GM20000 (cell line): ENCODE results near the gene SHOC2.

Source experiments
- DNase-seq: peaks from one replicate; pipeline ENCODE4 v3.0.0; 2012; ENCODE audit warnings: low spot score
- TF ChIP-seq, protein P1 (sequence below): IDR thresholded peaks from 2 replicates; pipeline ENCODE4 v1.5.1; 2012; ENCODE audit warnings: mild to moderate bottlenecking, control low read depth; ENCODE audit errors: extremely low read depth, missing control alignments

The SHOC2 gene

DNA sequence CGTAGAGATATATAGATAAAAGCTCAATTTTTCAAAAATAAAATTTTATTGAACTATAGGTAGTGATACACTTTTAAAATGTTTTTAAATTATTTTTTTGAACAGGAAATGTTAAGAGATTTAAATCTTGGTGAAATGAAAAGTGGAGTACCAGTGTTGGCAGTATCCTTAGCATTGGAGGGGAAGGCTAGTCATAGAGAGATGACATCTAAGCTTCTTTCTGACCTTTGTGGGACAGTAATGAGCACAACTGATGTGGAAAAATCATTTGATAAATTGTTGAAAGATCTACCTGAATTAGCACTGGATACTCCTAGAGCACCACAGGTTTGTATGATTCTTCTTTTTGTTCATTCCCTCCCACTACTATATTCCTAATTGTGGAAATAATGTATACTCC lies 31.8 kb upstream of the SHOC2 start:
- TF ChIP-seq, protein P1, sequence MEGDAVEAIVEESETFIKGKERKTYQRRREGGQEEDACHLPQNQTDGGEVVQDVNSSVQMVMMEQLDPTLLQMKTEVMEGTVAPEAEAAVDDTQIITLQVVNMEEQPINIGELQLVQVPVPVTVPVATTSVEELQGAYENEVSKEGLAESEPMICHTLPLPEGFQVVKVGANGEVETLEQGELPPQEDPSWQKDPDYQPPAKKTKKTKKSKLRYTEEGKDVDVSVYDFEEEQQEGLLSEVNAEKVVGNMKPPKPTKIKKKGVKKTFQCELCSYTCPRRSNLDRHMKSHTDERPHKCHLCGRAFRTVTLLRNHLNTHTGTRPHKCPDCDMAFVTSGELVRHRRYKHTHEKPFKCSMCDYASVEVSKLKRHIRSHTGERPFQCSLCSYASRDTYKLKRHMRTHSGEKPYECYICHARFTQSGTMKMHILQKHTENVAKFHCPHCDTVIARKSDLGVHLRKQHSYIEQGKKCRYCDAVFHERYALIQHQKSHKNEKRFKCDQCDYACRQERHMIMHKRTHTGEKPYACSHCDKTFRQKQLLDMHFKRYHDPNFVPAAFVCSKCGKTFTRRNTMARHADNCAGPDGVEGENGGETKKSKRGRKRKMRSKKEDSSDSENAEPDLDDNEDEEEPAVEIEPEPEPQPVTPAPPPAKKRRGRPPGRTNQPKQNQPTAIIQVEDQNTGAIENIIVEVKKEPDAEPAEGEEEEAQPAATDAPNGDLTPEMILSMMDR: no peak

DNA sequence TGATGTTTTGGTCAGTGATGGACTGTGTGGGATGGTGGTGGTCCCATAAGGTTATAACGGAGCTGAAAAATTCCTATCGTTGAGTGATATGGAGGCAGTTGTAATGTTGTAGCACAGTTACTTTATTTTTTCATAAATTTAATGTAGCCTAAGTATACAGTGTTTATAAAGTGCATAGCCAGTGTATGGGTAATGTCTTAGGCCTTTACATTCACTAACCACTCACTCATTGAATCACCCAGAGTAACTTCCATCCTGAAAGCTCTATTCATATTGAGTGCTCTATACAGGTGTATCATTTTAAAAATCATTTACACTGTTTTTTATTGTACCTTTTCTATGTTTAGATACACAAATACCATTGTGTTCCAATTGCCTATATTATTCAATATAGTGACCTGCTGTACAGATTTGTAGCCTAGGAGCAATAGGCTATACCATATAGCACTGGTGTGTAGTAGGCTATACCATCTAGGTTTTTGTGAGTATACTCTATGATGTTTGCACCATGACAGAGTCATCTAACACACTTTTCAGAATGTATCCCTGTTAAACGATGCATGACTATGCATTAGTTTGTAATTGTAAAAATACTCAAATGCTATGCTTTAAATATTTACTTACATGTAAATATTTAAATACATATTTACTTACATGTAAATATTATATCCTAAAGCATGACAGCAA lies 26.7 kb upstream of the SHOC2 start:
- DNase-seq: no peak
- TF ChIP-seq, protein P1: no peak

More for the DNA sequence above, 31.8 kb upstream of the SHOC2 start:
- no peak for DNase-seq

DNA sequence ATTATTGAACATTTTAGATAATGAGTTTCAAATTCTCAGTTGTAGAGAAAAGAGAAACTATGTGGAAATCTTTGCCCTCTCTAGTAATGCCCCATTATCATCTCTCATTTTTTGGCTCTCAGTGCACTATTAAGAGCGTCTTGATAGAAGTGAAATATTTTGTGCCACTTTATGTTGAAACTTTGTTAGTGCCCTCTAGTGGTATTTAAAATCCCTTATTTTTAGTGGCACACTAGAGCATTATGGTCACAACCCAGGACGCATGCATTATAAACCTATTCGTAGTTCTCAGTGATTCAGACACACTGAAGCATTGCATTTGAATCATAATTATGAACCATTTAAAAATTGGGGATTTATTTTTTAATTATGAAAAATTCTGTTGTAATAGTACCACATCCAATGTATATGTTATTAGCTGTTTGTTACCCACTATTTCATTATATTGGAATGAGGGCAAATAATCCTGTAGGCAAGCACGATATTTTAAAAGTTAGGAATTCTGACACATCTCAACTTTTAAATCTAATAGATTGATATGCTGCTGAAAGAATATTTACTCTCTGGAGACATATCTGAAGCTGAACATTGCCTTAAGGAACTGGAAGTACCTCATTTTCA lies 25.7 kb upstream of the SHOC2 start:
- DNase-seq: peak; percentile 29
- TF ChIP-seq, protein P1: no peak

DNA sequence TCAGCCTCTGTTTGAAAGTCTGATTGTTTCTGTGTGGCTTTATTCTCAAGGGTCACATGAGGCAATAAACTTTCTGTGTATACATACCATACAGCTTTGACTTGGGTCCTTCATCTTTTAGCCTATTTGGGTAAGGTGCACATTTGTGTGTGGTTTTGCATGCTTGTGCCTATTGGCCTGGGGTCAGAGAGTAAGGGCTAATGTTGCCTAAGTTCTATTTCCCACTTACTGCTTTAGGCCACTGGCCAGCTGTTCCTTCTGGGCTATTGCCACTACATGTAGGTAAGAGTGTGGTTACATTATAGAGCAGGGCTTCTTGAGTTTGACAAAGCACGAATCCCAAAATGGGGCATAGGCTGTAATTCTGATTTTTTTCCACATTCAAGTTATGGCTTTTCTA lies 22.2 kb upstream of the SHOC2 start:
- DNase-seq: no peak
- TF ChIP-seq, protein P1: no peak

DNA sequence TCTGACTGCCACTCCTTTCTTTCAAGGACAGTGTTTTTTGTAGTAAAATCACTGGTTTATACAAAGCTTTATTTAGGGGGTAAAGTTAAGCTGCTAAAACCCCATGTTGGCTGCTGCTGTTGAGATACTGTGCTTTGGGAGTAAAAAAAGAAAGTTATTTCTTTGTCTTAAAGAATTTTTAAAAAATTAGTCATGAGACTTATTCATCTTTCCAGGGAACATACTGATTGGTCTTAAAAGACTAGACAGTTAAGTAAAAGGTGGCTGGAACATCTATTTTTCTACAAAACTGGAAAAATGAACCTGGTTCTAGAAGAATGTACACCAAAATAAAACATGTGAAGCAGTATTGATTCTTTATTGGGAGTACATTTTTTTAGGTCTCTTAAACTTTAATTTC lies 21.0 kb upstream of the SHOC2 start:
- TF ChIP-seq, protein P1: no peak
- DNase-seq: no peak

DNA sequence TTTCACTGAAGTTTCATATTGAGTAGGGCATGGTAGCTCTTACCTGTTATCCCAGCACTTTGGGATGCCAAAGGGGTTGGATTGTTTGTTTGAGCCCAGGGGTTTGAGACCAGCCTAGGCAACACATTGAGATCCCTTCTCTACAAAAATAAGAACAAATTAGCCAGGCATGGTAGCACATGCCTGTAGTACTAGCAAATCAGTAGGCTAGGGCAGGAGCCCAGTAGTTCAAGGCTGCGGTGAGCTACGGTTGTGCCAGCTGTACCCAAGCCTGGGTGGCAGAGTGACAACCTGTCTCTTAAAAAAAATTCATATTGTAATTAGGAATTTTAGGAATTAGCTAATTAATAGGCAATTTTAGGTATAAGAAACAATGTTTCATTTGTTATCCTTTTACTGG lies 18.4 kb upstream of the SHOC2 start:
- TF ChIP-seq, protein P1: no peak
- DNase-seq: no peak

DNA sequence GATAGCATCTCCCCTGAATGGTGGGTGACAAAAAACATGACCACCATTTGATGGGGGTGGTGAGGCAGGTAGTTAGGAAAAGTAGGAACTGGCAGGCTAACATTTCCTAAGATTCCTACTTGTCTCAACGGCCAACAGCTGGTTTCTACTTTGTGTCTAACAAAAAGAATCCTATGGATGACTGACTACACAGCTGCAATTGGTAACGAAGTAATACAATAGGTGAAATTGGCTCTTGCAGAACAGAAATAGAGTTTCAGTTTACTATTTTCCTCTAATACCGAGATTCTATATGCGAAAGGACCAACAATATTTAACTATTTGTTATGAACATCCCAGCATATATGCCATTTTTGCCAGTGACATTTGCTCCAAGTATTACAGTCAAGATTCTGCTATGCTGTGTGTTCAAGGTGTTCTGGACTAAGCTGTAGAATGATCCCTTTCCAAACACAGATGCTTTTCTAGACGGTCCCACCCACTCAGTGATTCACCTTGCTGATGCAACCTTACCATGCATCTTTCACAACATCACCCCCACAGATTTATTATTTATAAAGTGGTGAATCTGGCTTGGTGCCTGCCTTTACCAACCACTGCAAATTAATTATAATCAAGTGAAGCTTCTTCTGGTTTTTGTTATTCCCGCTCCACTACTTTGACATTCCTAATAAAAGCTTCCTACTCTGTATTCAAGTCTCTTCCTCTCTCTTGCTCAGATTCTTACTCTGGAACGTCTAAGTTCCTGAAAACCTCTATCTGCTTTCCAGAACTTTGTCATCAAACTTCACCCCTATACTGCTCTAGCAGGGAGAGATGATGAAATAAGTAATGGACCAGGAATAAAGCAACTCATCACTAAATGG lies 17.2 kb upstream of the SHOC2 start:
- TF ChIP-seq, protein P1: no peak
- no peak for DNase-seq
